ENCODE data around the gene TNRC6C.
"Not testable (repeated sequence)": the region's sequence is repeated elsewhere in the genome, so short reads cannot be mapped to it uniquely, and the experiment has no call there.

The TNRC6C gene

DNA sequence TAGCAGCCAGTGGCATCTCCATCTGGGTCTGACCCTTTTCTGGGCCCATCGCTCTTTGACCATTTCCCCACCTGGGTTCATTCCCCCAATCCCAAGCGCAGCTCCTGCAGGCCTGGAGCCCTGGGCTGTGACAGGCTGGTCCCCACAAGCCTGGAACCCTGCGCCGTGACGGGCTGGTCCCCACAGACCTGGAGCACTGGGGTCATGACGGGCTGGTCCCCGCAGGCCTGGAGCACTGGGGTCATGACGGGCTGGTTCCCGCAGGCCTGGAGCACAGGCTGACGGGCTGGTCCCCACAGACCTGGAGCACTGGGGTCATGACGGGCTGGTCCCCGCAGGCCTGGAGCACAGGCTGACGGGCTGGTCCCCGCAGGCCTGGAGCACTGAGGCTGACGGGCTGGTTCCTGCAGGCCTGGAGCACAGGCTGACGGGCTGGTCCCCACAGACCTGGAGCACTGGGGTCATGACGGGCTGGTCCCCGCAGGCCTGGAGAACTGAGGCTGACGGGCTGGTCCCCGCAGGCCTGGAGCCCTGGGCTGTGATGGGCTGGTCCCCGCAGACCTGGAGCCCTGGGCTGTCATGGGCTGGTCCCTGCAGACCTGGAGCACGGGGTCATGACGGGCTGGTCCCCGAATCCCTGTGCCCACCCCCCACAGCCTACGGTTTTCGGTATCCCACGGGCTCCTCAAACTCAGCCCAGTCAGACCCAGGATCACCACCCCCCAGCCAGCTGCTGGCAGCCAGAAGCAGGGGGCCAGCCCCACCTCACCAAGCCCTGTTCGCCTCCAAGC is 153.4 kb downstream of the TNRC6C start:
- DNase-seq (ENCODE audit: low read depth), result no peak

DNA sequence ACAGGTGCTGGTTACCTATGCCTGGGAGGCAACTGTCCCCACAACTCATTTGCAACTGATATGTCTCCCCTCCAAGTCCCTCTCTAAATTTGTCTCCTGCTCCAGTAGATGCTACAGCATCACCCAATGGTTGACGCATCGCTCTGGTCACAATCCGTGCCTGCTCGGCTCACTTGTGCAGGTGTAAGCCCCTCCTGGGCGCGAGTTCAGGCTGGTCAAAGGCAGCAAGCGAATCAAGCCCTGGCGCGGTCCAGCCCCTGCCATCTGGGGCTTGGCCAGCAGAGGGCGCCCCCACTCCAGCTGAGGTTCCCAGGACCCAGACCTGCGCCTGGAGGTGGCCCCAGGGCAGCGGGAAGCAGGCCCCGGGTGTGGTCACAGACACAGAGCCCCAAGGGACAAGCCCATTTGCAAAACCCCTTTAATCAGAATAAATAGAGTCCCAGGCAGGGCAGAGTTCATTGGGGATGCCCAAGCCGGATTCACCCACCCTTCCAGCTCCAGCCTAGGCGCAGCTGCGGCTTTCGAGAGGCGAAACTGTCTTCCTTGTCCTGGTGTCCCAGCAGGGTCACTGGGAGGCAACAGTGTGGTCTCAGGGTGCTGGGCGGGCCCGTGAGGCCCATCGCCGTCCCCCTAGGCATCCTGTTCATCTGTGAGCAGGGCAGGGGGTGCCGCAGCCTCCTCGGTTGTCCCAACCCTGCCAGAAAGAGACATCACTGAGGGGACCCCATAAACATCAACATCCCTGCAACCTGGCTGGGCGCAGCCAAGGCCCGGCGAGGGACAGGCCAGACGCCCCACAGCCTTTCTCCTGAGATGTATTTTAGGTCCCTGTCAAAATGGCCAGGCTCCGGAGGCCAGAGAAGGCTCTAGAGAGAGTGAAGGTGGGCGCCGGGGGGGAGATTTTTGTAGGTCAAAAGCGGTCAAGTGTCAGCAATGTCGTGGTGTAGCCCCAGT is 154.3 kb downstream of the TNRC6C start:
- peak; percentile 72 for DNase-seq (ENCODE audit: low read depth)

DNA sequence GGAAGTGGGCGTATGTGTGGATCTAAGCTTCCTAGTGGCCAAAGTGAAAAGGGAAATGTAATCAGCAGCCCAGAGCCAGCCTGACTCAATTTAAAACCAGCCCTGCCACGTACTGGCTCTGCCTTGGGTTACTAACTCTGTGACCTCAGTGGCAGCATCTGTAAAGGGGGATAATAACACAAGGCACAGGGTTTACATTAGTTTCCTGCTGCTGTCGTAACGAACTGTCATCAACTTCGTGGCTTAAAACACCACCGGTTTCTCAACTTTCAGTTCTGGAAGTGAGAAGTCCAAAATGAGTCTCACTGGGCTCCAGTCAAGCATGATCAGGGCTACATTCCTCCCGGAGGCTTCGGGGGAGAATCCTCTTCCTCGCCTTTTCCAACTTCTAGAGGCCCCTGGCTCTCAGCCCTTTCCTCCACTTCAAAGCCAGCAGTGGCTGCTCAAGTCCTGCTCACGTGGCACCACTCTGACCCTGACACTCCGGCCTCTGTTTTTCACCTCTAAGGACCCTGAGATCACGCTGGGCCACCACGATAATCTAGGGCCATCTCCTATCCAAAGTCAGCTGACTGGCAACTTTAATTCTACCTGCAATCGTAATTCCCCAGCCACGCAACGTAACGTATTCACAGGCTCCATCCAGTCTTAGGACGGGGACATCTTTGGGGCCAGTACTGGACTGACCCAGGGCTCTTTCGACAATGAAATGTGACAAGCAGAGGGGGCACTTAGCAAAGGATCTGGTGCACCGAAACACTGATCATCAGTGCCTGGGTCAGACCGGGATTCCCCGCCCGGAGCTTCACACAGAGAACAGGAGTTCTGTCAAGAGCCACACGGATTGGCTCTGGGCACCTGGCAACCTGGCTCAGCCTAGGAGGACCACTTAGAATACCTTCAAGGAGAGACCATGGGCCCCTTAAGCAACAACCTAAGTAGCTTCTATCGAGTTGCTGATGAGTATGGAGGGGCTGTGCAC is 155.6 kb downstream of the TNRC6C start:
- no peak for DNase-seq (ENCODE audit: low read depth)

DNA sequence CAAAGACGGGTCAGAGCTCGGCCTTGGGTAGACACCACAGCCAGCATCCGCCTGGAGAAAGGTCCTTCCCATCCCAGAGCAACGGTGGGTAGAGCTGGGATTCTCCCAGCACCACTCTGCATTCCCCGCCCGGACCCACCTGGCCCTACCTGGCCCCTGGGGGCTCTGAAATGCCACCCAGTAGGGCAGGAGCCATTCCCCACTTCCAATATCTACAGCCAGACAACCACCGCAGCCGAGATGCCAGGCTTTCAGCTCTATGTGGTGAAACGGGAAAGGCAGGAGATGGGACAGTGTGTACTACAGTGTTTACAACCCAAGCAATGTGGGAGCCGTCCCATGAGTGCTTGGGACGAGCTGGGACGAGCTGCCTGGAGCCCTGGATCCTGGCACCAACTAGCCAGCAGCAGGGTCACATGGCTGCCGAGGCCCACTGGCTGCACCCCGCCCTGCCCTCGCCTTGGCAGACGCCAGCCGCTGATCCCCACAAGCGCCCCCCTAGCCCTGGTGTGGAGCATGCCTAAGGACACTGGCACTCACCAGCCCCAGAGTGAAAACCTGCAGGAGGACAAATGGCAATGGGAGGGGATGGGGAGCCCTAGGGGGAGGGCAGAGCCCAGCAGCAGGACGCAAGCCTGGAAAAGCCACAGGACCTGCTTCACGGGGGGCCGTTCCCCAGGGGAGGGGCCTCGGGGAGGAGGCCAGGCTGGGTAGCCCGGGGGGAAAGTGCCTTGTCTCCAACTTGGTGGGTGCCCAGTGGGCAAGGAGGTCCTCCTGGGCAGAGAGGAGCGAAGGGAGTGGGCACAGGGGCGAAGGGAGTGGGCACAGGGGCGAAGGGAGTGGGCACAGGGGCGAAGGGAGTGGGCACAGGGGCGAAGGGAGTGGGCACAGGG is 156.6 kb downstream of the TNRC6C start:
- no peak for DNase-seq (ENCODE audit: low read depth)

DNA sequence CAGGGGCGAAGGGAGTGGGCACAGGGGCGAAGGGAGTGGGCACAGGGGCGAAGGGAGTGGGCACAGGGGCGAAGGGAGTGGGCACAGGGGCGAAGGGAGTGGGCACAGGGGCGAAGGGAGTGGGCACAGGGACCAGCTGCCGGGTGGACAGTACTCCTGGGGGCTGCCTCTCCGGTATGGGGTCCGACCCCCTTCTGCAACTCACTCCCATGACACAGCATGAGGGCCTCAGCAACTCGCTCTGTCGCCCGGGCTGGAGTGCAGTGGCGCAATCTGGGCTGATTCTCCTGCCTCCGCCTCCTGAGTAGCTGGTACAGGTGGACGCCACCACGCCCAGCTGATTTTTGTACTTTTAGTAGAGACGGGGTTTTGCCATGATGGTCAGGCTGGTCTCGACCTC is 157.3 kb downstream of the TNRC6C start:
- DNase-seq (ENCODE audit: low read depth), result not testable (repeated sequence)

DNA sequence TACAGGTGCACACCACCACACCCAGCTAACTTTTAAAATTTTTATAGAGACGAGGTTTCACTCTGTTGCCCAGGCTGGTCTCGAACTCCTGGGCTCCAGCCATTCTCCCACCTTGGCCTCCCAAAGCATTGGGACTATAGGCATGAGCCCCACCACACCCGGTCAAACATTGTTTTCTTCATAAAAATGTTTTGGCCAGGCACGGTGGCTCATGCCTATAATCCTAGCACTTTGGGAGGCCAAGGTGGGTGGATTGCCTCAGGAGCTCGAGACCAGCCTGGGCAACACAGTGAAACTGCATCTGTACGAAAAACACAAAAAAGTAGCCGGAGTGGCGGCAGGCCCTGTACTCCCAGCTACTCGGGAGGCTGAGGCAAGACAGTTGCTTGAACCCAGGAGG is 157.9 kb downstream of the TNRC6C start:
- no peak for DNase-seq (ENCODE audit: low read depth)

DNA sequence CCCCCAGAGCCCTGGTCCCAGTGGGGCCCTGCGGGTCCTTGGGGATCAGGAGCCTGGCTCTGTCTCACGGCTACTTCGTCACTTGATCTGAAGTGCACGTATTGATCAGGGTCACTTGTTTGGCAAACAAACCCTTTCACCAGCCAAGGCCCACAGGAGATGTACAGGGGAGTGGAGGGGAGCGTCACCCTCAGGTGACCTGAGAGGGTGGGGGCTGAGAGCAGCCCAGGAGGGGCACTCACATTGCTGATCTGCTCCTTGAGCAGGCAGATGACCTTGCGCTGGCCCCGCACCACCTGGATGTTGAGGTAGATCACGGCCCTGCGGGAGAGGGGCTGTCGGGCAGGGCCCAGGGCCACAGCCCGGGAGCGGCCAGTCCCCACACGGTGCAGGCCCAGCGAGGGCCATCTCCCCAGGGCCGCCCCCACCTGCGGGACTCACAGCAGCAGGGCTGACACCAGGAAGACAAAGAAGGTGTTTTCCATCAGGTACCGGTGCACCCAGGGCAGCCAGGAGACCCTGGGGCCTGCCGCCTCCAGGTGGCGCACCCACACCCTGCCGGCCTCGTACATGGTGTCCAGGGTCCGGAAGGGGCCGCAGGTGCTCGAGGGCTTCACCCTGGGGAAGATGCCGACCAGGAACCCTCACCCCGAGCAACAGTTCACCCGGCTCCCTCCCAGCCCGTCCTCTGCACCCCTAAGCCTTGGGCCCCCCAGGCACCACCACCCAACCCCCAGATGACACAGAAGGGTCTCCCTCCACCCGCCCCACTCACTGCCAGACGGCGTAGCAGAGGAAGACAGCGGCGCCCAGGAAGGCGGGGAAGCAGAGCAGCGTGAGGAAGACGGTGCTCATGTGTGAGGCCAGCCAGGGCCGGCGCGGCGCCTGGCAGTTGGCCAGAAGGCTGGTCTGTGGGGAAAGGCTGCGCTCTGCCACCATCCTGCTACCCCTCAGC is 158.8 kb downstream of the TNRC6C start:
- no peak for DNase-seq (ENCODE audit: low read depth)

DNA sequence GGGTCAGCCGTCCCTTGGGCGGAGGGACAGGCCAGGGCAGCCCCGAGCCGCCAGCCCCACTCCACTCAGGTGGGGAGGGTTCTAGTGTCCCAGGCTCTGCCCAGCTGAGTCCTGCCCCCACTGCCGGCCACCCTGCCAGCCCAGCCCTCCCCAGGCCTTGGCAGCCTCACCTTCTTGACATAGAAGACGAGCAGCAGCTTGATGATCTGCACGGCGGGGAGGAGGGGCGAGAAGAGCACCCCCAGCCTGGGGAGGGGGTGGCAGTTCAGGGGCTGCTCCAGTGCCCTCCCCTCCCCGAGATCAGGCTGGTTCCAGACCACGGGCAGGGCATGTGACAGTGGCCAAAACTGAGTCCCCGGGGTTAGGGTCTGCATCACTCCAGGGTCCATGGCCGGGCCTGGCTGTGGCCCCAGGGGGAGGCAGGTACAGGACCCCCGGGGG is 160.3 kb downstream of the TNRC6C start:
- no peak for DNase-seq (ENCODE audit: low read depth)

DNA sequence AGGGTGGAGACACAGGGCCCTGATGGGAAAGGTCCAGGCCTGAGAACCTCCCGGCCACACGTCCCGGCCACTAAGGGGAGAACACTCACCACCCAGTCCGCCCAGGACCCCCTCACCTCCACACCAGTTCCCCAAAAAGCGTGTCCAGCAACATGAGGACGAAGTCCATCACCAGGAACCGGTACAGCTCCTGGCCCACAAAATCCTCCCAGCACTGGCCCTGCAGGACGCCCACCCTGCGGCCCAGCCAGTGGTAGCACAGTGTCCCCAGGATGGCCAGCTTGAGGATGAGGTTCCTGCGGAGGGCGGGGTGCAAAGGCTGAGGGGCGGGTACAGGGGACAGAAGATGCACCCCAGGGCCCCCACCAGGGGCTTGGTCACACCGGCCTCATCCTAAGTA is 162.0 kb downstream of the TNRC6C start:
- DNase-seq (ENCODE audit: low read depth), result no peak

DNA sequence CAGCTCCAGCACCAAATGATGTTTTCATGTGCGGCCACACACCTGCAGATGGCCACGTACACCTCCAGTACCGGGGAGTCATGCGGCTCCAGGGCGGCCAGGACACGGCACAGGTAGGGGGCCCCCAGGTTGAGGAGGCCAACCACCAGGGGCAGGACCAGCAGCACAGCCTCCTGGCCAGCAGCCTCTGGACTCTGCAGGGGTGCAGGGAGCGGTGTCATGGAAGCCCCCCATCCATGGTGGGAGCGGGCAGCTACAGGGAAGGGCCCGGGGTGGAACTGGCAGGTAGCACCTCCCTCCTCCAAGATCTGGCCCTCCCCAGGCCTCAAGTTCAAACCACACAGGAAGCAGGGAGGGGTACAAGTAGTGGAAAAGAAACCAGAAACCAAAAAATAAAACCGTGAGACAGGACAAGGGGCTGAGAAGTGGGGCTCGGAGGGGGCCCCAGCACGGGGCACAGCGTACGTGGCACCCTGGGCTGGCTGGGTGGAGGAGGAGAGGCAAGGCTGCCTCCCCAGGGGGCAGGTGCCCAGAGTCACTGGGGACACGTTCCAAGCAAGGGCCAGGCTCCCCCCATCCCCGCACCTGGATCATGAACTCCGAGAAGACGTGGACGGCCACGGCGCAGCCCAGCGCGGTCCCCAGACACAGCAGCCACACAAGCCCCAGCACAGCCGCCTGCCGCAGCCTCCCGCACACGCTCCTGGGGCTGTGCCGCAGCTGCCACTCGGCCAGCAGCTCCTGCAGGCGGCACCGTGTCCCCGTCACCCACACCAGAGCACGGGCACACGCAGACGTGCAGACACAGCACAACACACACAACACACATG is 162.7 kb downstream of the TNRC6C start:
- DNase-seq (ENCODE audit: low read depth), result no peak

DNA sequence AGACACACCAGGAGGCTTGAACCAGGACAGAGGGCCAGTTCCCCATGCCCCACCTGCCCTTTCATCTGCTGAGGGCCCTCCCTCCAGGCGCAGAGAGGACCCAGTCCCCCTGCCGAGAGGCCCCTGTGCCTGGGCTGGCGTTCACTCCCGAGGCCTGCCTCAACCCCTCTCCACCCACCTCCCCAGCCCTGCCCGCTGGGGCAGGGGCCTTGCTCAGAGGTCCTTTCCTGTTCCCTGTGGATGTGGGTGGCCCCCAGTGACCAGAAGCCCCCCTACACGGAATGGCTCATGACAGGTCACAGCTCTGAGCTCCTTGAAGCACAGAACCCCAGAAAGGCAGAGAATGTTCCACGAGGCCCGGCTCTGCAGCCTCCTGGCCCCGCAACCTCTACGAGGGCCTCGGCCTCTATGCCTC is 163.3 kb downstream of the TNRC6C start:
- no peak for DNase-seq (ENCODE audit: low read depth)

DNA sequence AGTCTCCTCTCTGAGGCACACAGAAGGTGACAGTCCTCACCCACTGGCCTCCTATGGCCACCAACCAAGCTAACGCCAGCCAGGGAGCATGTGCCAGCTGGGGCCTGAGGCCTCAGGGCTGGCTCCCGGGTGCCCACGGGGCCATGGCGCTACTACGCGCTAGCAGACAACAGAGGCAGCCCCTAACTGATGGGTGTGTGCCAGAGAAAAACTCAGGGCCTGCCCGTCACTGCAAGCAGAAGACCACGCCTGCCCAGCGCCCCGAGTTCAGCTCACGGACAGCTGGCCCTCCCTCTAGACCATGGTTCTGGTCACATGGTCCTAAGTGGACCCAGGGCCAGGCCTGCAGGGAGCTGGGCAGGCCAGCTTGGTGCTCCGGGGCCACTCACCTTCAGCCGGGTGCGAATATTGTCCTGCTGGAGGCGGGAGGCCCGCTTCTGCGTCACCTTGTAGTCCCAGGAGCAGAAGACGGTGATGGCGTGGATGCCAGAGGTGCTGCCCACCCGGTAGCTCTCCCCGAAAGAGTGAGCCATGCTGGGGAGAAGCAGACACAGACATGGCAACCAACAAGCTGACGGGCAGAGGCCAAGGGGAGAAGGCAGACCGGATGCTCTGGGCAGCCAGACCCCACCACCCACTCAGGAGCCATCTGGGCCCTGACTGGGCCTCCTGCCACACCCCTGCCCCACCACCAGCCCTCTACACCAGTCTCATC is 163.9 kb downstream of the TNRC6C start:
- DNase-seq (ENCODE audit: low read depth), result no peak

DNA sequence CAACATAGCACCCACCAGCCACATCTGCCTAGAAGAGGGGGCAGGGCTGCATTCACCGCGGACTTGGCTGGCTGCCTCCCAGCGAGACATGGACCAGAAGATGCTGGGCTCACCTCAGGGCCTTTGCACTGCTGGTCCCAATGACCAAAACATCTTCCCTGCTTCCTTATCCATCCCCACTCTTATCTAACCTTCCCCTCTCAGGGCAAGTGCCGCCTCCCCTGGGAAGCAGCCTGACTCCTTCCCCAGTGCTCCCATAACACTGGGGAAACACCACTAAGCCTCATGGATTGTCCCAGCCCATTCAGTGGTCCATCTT is 164.4 kb downstream of the TNRC6C start:
- DNase-seq (ENCODE audit: low read depth), result no peak

DNA sequence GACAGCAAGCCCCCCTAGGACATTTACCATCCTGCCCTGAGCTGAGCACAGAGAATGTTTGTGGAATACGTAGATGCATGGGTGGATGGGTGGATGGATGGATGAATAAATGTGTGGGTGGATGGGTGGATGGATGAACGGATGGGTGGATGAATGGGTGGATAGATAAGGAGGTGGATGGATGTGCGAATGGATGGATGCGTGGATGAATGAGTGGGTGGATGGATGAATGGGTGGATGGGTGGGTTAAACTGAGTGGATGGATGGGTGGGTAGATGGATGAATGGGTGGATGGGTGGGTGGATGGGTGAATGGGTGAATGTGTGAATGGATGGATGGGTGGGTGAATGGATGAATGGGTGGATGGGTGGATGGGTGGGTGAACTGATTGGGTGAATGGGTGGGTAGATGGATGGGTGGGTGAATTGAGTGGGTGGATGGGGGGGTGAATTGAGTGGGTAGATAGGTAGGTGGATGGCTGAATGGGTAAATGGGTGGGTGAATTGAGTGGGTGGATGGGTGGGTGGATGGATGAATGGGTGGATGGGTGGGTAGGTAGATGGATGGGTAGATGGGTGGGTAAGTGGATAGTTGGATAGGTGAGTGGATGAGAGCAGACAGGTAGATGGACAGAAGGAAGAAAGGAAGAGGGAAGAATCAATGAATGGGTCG is 164.9 kb downstream of the TNRC6C start:
- DNase-seq (ENCODE audit: low read depth), result no peak

DNA sequence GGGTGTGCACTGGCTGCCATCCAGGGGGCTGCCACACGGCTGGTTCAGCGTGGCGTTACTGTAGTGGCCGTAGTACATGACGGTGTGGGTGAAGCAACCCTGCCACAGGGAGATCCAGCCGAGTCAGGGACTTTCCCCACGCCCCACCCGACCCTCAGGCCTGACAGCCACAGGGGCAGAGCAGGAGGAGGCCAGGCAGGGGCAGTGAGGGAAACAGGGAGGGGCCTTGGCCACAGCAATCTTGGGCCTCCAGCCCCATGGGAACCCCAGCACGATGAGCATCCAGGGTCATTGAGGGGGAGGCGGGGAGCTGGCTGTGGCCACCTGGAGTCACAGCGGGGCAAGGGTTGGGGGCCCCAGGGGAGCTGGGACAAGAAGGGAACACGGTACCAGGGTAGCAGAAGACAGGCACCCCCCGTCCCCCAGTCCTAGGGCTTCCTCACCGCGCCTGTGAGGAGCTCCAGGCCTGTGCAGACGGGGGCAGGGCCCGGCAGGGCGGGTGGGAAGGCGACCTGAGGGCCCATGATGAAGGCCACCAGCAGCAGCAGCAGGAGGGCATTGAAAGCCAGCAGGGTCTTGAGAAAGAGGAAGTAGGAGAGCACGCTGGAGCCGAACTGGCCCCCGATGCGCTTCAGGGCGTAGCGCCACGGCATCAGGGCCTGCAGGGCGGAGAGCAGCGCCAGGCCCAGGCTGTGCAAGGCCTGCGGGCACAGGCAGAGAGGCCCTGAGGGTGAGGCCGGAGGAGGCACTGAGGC is 165.8 kb downstream of the TNRC6C start:
- DNase-seq (ENCODE audit: low read depth), result no peak

DNA sequence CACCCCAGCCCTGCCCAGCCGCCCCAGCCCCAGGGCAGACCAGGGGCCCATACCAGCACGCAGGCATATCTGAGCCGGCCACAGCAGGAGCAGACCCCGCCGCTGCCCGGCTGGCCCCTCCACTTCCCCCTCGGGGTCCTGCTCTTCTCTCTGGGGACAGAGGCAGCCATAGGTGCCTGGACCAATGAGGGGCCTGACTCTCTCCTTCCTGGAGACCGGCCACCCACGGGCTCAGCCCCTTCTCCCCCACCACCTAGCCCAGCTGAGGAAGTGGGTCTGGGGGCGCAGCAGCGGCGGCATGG is 166.3 kb downstream of the TNRC6C start:
- DNase-seq (ENCODE audit: low read depth), result no peak

All from activated T-helper 9 cell treated with anti-CD3 and anti-CD28 coated beads, Interleukin-2, amount 50 U/mL, for 16 hours (primary cell).